HG02588 (cell line): ENCODE results near the gene SNRPA.
A peak's percentile ranks its signal among the peaks of the same experiment; 100 is the strongest.

Experiments used
- ATAC-seq: cut with Tn5 transposase; IDR thresholded peaks from one replicate; pipeline ENCODE4 v1.9.1; 2021; ENCODE audit warnings: mild to moderate bottlenecking, moderate library complexity; ENCODE audit not compliant: unreplicated experiment

SNRPA gene

DNA sequence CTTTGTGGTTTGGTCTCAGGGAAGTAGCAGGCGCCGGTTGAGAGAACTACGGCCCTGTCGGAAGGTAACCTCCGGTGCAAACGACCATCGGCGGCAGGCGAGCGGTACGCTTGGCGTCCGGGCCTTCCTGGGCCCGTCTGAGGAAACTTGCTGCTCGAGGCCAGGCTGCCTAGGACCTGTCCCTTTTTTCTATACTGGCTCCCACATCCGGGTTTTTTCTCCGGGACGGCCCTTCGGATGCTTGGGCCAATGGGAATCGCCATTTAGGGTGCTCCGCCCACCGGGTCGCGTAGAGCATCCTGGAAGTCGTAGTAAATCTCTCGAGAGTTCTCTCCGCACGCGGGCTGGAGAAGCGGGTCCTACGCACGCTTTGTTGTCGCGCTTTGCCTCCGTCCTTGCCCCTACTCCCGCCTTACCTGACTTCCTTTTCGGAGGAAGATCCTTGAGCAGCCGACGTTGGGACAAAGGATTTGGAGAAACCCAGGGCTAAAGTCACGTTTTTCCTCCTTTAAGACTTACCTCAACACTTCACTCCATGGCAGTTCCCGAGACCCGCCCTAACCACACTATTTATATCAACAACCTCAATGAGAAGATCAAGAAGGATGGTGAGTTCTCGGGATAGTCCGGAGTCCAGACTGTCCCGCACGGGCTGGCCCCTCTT, at the start of gene SNRPA:
TSS of gene SNRPA (plus strand) at position 330 of the 664 bp plus-strand sequence. CDS start at position 536, 206 bp downstream.
- peak; percentile 54 for ATAC-seq

DNA sequence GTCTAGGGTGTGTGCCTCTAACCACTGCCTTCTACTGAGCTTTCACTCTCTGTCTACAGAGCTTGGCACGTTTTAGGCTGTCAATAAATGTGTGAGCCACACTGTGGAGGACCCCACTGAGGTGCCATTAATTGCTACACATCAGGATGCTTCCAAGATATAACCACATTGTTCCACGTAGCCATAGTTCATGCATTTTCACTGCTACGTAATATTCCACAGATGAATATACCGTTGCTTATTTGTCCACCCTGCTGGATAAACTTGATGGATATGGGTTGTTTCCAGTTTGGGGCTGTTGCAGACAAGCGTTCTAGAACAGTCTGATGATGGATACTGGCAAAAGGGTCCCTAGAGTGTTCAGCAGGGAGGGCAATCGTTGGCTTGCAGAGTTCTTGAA, 49.2 kb upstream of the SNRPA start:
- ATAC-seq = no peak

DNA sequence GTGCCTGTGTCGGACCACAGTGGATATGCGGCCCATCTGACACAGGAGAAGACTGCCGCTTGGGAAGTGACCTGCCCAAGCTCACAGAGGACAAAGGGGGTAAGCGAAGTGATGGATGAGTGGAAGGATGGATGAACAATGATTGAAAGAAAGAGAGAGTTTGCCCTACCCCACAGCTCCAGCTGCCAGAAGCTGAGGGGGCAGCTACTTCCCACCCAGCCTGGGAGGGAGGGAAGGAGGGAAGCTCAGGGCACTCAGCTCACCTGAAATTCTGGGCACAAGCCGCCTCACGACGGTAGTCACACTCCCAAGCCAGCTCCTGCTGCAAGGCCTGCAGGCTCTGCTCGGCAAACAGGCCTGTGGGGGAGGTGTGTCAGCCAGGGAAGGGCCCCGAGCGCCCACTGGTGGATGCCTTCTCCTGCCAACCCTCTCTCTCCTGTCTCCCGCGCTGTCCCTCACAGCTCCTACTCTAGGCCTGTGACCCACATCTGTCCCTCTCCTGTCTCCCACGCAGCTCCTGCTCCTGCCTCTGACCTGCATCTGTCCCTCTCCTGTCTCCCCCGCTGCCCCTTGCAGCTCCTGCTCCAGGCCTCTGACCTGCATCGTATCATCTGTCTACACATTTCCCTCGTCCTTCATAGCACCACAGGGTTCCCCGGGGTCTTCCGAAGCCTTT, 48.5 kb upstream of the SNRPA start:
- no peak for ATAC-seq

DNA sequence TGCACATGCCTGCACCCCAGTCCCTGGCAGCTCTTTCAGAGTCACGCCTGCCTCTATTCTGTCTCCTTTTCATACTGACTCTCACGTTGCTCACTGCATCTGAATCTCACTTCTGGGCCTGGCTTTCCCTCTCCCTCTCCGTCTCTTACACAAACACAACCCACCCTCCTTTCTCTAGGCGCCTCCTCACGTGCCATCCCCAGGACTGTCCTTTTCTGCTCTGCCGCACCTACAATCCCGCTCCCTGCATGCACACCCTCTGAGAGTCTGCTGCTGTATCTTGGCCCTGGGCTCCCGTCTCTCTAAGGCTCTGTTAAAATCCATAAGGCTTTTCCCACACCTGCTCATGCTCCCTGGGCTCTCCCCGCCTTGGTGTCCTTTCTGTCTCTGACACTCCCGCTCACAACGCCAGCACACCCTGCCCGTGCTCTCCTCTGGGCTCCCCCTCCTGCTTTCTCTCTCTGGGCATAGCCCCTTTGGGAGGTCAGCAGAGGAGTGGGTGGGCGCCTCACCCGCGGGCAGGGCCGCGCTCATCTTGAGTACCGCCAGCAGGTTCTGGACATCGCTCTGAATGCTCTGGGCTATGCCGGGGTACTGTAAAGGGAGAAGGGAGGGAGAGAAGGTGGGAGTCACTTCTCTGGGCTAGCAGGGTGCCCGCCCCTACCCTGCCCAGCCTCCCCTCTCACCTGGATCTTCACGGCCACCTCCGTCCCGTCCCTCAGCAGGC, 47.8 kb upstream of the SNRPA start:
- ATAC-seq = no peak

DNA sequence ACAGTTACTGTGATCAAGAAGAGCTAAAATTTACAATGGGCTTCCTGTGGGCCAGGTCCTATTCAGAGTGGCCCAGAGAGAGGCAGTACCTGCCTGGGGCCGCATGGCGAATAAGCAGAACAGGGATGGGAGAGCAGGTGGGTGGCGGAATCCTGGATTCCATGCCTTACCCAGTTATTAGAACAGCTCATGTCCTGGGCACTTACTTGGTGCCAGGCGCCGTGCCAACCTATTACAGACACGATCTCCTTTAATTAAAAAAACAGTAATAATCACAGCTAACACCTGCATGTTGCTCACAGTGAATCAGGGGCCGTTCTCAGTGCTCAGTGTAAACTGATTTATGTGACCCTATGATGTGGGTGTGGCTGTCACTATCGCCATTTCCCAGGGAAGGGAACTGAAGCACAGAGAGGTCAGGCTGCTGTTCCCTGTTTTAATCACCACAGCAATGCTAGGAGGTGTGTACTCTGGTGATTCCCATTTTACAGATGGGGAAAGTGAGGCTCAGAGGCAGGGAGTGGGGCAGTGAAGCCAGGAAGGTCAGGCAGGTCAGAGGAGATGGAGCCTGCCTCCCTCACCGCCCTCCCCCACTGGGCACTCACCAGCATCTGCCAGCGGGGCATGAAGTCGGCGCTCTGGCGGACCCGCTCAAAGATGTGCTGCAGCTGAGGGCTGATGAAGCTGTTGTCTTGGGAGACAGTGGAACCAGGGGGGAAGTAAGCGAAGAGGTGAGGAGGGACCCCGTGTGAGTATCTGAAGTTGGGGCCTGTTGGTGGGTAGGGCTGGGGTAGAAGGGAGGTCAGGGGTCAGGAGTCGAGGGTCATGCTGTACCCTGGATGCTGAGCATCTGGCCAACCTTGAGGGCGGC, 46.3 kb upstream of the SNRPA start:
- no peak for ATAC-seq

DNA sequence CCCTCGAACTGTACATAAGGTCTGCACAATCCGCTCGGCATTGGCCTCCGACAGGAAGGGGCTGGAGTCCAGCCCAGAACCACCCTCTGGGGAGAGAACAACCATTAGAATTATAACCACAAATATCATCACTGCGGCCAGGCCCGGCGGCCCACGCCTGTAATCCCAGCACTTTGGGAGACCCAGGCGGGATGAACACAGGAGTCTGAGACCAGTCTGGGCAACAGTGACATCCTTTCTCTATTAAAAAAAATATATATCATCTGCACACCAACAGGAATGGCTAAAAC, 45.7 kb upstream of the SNRPA start:
- no peak for ATAC-seq

DNA sequence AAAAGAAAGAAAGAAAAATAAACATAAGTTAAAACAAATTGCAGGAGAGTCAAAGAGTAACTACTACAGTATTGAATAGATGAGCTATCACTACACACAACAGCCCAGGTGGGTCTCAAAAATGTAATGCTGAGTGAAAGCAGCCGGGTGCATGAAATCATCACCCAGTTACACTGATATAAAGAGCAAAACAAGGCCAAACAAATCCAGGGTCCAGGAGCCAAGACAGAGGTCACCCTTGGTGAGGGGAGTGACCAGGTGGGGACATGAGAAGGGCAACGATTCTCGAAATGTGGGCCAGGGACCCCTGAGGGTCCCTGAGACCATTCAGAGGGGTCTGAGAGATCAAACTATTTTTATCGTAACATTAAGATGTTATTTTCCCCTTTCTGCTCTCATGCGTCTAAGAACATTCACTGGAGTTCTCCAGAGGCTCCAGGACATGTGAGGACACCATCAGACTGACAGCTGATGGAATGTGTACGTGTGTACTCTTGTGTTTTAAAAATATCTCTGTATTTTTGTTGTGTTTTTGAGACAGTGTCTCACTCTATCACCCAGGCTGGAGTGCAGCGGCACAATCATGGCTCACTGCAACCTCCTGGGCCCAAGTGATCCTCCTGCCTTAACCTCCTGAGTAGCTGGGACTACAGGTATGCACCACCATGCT, 44.9 kb upstream of the SNRPA start:
- ATAC-seq = no peak

DNA sequence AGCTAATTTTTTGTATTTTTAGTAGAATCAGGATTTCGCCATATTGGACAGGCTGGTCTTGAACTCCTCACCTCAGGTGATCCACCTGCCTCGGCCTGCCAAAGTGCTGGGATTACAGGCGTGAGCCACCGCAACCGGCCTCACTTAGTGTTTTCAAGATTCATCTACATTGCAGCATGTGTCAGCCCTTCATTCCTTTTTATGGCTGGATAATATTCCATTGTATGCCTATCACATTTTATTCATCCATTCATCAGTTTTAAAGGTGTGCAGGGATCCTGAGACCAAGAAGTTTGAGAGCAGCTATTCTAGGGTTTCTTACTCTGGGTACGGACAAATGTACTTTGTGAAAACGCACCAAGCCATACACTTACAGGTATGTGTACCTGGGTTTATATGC, 43.4 kb upstream of the SNRPA start:
- no peak for ATAC-seq

DNA sequence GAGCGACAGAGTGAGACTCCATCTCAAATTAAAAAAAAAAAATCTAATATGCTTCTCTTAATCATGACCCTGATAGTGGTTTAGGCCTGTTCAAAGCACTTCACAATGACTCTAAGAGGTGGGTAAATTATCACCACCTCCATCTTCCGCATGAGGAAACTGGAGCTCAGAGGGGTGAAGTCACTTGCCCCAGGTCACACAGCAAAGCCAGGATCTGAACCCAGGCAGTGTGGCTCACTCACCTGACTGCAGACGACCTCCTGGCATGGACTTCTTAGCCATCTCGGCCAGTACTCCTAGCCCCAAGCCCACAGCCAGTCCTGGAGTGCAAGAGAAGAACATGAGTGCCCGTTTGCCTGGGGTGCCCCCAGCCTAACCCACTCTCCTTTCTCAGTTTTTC, 41.2 kb upstream of the SNRPA start:
- ATAC-seq = no peak

DNA sequence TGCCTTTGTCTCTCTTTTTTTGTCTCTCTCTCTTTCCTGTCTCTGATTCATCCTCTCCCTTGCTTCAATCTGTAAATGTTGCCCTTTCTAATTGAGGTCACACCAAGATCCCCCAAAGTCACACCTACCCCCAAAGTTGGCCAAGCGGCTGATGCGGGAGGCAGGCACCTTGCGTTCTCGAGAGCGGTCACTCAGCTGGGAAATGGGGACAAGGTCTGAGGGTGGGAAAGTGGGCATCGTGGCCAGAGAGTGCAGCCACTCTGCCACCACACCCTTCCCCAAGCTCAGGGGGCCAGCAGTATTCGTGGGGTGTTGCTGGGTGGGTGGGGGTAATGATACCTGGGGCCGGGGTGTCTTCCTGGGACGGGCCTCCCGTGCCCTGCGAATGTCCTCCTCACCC, 37.1 kb upstream of the SNRPA start:
- ATAC-seq = no peak

DNA sequence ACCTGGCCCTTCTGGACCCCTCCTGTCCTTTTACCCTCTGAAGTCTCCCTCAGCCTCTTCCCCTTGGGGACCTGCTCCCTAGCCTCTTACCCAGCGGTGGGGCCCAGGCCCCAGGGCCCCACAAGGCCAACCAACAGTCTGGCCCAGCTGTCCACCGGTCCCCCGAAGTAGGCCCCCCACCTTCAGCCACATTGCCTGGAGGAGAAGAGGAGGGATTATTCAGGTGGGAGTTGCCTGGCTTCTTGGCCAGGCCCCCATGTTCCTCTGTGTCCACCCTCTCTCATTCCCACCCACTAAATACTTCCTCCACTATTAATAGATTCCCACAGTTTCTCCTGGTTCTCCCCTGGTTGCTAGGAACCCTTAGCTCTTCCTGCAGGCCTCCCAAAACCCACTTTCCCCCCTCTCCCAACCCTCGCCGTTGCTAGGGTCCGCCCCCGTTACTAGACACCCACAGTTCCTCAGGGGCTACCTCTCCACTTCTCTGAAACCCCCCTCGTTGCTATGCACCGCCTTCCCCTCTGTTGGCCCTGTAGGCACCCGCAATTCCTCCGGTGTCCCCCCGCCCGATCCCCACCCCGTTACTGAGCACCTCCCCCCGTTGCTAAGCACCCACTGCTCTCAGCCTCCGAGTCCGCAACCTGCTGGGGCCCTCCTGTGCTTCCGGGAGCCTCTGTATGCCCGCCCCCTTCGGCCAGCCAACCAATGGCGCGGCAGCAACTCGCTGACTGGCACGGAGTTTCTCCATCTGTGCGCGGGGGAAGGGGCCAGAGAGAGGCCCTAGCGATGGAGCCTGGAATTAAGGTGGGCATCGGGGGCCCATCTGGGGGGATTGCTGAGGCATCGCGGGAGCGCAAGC, 36.3 kb upstream of the SNRPA start:
- ATAC-seq = peak; percentile 47

DNA sequence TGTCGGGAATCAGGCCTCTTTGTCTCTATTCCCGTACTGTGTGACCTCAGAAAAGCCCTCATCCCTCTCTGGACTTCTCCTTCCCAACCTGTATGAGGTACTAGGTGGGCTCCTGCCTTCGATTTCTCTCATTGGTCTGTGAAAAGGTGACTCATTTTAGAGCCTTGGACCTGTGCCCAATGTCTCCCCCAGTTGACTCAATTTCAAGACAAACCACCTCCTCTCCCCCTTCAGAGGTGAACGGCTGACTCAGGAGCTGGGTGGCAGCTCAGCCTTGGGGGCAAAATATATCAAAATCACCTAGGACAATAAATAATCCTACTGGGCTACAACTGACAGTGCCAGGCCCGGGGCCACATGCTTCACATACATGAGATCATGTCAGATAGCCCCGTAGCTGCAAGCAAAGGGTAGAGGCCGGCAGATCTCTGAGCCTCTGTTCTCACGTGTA, 34.9 kb upstream of the SNRPA start:
- no peak for ATAC-seq

DNA sequence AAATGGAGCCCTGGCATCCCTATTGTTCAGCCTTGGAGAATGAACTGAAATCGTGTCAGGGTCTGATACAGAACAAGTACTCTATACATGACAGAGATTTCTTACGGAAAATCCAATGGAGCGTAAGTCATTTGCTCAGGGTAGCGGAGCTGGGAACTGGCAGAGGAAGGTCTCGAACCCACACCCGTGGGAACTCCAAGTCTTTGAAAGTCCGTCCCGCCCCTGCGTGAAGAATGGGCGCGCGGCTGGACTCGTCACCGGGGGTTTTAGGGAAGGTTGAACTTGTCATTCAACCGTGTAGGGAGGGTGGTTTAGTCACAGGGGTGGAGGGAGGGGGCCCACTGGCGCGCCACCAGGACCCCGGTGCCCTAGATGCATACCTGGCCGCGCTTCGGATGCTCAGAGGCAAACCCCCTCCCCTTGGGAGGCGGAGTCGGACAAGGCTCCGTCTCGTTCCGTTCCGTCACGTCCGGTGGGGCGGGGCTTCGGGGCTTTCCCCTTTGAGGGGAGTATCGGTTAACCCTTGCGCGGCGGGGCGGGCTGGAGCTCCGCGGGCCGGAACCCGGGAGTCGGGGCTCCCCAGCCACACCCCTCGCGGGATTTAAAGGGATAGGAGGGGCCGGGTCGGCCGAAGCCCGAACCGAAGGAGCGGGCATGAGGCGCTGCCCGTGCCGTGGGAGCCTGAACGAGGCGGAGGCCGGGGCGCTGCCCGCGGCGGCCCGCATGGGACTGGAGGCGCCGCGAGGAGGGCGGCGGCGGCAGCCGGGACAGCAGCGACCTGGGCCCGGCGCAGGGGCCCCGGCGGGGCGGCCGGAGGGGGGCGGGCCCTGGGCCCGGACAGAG, 34.3 kb upstream of the SNRPA start, which contains the start of the genes COQ8B and ITPKC:
TSS of gene COQ8B (minus strand) at position 405 of the 843 bp plus-strand sequence. CDS start 2,254 bp downstream, outside the sequence.
TSS of gene ITPKC (plus strand) at position 631 of the 843 bp plus-strand sequence. CDS start at position 655, 24 bp downstream.
- ATAC-seq = peak; percentile 66

DNA sequence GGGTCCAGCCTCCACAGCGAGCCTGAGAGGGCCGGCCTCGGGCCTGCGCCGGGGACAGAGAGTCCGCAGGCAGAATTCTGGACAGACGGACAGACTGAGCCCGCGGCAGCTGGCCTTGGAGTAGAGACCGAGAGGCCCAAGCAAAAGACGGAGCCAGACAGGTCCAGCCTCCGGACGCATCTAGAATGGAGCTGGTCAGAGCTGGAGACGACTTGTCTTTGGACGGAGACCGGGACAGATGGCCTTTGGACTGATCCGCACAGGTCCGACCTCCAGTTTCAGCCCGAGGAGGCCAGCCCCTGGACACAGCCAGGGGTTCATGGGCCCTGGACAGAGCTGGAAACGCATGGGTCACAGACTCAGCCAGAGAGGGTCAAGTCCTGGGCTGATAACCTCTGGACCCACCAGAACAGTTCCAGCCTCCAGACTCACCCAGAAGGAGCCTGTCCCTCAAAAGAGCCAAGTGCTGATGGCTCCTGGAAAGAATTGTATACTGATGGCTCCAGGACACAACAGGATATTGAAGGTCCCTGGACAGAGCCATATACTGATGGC, 33.6 kb upstream of the SNRPA start:
- ATAC-seq = no peak

DNA sequence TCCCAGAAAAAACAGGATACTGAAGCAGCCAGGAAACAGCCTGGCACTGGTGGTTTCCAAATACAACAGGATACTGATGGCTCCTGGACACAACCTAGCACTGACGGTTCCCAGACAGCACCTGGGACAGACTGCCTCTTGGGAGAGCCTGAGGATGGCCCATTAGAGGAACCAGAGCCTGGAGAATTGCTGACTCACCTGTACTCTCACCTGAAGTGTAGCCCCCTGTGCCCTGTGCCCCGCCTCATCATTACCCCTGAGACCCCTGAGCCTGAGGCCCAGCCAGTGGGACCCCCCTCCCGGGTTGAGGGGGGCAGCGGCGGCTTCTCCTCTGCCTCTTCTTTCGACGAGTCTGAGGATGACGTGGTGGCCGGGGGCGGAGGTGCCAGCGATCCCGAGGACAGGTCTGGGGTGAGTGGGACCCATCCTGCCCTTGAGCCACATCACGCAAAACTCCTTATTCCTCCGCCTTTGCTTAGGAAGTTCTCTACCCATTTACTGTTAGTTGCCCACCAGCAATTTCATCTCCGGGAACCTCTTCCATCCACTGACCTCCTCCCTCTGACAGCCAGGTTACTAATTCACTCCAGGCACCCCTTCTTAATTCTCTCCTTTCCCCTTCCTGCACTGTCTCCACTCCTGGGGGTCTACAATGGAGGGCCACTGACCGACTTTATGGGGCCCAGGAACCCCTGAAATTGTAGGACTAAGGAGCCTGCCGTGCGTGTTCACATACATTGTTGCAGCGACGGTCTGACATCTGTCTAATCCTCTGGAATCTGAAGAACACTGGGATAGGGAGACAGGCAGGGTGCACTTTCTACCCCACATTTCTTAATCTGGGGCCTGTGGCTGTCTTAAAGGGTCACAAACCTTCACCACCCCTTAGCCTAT, 32.9 kb upstream of the SNRPA start:
- ATAC-seq = no peak

DNA sequence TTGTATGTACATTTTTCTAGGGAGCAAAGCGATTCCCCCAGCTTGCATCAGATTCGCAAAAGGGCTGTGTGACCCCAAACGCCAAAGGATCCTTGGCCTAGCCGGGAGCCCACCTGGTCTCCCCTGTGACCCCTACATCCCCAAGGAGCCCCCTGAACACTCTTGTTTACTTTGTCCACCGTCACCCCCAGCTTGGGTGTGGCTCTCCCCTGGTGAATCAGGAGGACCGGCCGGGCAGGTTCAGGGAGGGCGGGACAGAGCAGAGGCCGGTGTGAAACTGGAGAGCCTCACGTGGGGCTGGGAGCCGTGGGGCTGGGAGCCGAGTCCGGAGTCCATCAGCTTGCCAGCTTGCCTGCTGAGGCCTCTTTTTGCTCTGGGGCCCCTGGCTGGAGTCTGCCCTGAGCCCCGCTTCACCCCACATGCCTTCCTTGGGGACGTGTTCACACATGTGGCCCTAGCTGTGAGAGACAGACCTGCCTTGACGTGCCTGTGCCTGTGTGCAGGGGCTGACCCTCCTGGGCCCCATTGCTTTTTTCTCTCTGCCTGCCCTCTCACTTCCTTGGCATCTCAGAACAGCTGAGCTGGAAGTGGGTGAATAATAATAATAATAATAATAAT, 32.1 kb upstream of the SNRPA start:
- ATAC-seq = no peak

DNA sequence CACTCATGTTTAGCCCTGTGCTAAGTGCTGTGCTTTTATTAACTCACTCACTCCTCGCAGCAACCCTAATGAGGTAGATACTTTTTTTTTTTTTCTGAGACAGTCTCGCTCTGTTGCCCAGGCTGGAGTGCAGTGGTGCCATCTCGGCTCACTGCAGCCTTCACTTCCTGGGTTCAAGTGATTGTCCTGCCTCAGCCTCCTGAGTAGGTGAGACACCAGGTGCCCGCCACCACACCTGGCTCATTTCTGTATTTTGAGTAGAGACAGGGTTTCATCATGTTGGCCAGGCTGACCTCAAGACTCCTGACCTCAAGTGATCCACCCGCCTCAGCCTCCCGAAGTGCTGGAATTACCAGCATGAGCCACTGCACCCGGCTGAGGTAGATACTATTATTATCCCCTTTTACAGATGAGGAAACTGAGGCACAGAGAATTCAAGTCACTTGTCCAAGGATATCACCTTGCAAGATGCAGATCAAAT, 31.5 kb upstream of the SNRPA start:
- no peak for ATAC-seq
